ENCODE data around the gene PDK2.

PDK2 gene

DNA sequence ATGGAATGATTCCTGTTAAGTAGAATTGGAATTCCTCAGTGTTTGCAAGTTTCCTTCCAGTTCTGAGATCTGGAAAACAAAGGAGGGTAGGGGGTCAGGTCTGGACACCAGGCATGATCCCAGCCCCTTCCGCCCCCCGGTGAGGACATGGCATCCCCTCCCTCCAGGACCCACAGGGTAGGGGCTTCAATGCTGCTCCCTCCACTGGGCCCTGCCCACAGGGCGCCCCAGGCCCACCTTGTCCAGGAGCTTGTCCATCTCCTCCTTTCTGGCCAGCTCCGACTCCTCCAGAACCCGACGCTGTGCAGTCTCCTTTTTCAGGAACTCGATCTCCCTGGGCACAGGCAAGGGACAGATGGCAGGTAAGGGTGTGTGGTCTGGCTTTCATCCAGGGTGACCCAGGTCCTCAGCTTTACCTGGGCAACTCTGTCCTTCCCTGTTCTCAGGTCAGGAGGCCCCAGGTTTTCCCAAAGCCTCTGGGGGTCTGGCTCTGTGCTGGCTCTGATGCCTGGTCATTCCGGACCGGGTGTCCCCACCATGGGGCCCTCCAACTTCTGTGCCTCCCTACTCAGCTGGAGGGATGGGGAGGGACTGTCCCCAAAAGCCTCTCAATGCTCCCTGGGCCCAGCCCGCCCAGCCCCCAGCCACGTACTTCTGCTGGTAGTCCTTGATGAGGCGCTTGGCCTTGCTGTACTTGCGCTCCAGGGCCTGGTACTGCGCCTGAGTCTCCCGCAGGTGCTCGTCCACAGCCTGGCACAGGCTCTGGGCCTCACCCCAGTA is 40.4 kb downstream of the PDK2 start:
- TF ChIP-seq ZBTB7A (IDR thresholded peaks at IDR 0.05; ENCODE audit: low read depth) (no peak), CREB1 (IDR thresholded peaks at IDR 0.05; ENCODE audit: low read depth) (no peak), EP300 (IDR thresholded peaks at IDR 0.05; ENCODE audit: borderline replicate concordance) (no peak), TCF12 (IDR thresholded peaks at IDR 0.05; ENCODE audit: low read depth) (no peak)
- TF ChIP-seq, protein P1, sequence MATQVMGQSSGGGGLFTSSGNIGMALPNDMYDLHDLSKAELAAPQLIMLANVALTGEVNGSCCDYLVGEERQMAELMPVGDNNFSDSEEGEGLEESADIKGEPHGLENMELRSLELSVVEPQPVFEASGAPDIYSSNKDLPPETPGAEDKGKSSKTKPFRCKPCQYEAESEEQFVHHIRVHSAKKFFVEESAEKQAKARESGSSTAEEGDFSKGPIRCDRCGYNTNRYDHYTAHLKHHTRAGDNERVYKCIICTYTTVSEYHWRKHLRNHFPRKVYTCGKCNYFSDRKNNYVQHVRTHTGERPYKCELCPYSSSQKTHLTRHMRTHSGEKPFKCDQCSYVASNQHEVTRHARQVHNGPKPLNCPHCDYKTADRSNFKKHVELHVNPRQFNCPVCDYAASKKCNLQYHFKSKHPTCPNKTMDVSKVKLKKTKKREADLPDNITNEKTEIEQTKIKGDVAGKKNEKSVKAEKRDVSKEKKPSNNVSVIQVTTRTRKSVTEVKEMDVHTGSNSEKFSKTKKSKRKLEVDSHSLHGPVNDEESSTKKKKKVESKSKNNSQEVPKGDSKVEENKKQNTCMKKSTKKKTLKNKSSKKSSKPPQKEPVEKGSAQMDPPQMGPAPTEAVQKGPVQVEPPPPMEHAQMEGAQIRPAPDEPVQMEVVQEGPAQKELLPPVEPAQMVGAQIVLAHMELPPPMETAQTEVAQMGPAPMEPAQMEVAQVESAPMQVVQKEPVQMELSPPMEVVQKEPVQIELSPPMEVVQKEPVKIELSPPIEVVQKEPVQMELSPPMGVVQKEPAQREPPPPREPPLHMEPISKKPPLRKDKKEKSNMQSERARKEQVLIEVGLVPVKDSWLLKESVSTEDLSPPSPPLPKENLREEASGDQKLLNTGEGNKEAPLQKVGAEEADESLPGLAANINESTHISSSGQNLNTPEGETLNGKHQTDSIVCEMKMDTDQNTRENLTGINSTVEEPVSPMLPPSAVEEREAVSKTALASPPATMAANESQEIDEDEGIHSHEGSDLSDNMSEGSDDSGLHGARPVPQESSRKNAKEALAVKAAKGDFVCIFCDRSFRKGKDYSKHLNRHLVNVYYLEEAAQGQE (IDR thresholded peaks at IDR 0.05; ENCODE audit: low read depth) = no peak

DNA sequence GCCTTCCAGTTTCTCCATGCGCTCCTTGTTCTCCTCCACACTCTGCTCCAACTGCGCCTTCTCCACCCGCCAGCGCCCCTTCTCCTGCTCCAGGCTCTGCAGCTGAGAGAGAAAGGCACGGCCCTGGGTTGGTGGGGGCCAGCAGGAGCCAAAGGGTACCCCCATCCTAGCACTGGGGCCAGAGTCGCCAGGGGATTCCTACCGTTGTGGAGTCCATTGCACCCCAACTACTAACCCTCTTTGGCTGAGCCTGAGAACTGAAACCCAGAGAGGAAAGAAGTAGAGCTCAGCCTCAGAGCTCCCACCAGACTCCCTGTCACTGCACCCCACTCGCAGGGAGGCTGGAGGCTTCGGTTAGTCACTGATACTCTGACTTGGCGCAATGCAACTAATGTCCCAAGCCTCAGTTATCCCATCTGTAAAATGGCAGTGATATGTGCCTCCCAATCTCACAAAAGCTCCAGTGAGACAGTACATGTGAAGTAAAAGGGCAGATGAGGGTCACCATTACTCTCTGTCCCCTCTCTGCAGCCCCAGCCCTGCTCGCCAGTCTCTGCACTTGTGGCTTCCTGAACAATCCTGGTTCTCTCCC is 41.0 kb downstream of the PDK2 start:
- TF ChIP-seq EGR1 (IDR thresholded peaks at IDR 0.05) (no peak), TAF1 (IDR thresholded peaks at IDR 0.05; ENCODE audit: low read depth) (no peak), ZBTB7A (IDR thresholded peaks at IDR 0.05; ENCODE audit: low read depth) (no peak), FOXM1 (IDR thresholded peaks at IDR 0.05; ENCODE audit: borderline replicate concordance, low read depth) (no peak), NFIC (IDR thresholded peaks at IDR 0.05) (no peak), EP300 (IDR thresholded peaks at IDR 0.05; ENCODE audit: borderline replicate concordance) (no peak), CREB1 (IDR thresholded peaks at IDR 0.05; ENCODE audit: low read depth) (no peak)
- TF ChIP-seq, protein P2, sequence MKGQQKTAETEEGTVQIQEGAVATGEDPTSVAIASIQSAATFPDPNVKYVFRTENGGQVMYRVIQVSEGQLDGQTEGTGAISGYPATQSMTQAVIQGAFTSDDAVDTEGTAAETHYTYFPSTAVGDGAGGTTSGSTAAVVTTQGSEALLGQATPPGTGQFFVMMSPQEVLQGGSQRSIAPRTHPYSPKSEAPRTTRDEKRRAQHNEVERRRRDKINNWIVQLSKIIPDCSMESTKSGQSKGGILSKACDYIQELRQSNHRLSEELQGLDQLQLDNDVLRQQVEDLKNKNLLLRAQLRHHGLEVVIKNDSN (IDR thresholded peaks at IDR 0.05) = no peak
- TF ChIP-seq, protein P1 (IDR thresholded peaks at IDR 0.05; ENCODE audit: low read depth) = no peak

DNA sequence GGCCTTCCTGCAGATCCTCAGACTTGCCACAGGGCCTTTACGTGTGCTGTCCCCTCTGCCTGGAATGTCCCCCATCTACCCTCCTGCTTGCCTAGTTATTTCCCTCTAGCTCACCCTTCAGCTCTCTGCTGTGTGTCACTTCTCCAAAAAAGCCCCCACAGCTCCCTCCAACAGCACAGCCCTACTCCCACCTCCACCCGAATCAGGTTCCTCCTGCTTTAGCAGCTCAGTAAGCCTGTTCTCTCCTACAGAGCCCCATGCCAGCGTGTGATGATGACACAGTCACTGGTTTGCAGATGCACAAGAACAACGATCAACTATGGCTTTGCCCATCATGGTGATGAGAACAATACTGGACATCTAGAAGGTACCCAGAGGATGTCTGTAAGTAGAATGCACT is 41.9 kb downstream of the PDK2 start:
- TF ChIP-seq CEBPB (IDR thresholded peaks at IDR 0.05) = no peak
- no peak for TF ChIP-seq YY1 (IDR thresholded peaks at IDR 0.05; ENCODE audit: low read depth)
- TF ChIP-seq, protein P3, sequence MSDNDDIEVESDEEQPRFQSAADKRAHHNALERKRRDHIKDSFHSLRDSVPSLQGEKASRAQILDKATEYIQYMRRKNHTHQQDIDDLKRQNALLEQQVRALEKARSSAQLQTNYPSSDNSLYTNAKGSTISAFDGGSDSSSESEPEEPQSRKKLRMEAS (IDR thresholded peaks at IDR 0.05) = no peak
- no peak for TF ChIP-seq TAF1 (IDR thresholded peaks at IDR 0.05; ENCODE audit: low read depth)
- no peak for TF ChIP-seq FOXM1 (IDR thresholded peaks at IDR 0.05; ENCODE audit: borderline replicate concordance, low read depth)
- no peak for TF ChIP-seq RAD21 (IDR thresholded peaks at IDR 0.05; ENCODE audit: low read depth)
- TF ChIP-seq, protein P2 (IDR thresholded peaks at IDR 0.05) = no peak
- TF ChIP-seq NFIC (IDR thresholded peaks at IDR 0.05) = no peak
- TF ChIP-seq ZBTB7A (IDR thresholded peaks at IDR 0.05; ENCODE audit: low read depth) = no peak
- no peak for TF ChIP-seq TCF12 (IDR thresholded peaks at IDR 0.05; ENCODE audit: low read depth)
- no peak for TF ChIP-seq EGR1 (IDR thresholded peaks at IDR 0.05)

DNA sequence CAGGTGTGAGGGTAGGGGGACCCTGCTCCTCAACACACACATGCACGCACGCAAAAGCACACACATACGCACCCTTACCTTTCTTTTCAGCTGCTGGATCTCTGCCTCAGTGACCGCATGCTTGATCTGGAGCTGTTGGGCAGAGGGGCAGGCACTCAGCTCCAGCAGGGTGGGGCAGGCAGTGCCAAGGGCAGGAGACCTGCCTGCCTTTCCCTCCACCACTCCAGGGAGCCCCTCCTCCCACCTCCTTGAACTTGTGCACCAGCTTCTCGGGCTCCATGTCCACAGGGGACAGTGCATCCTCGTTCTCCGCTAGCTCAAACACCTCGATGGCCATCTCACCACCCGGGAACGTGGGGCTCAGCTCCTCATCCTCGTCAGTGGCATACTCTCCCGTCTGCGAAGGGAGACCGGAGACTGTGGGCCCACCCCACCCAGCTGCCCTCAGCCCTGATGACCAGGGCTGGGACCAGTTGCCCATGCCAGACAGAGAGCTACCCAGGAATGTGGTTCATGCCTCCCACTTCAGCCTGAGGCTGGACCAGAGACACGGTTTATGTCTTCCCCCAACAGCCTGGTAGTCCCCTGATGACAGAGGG is 44.1 kb downstream of the PDK2 start:
- TF ChIP-seq FOXM1 (IDR thresholded peaks at IDR 0.05; ENCODE audit: borderline replicate concordance, low read depth) (no peak), YY1 (IDR thresholded peaks at IDR 0.05; ENCODE audit: low read depth) (no peak), EP300 (IDR thresholded peaks at IDR 0.05; ENCODE audit: borderline replicate concordance) (no peak), NFIC (IDR thresholded peaks at IDR 0.05) (no peak), CREB1 (IDR thresholded peaks at IDR 0.05; ENCODE audit: low read depth) (no peak), EGR1 (IDR thresholded peaks at IDR 0.05) (no peak), TAF1 (IDR thresholded peaks at IDR 0.05; ENCODE audit: low read depth) (no peak), TEAD4 (IDR thresholded peaks at IDR 0.05) (no peak), CEBPB (IDR thresholded peaks at IDR 0.05) (no peak), RAD21 (IDR thresholded peaks at IDR 0.05; ENCODE audit: low read depth) (no peak)
- TF ChIP-seq, protein P1 (IDR thresholded peaks at IDR 0.05; ENCODE audit: low read depth) = no peak
- TF ChIP-seq, protein P3 (IDR thresholded peaks at IDR 0.05) = no peak
- TF ChIP-seq, protein P2 (IDR thresholded peaks at IDR 0.05) = no peak

Measured in Ishikawa (cell line).